KOPT-K1 (cell line): ENCODE measurements around the gene GAB4.

ENCODE experiments used
- H3K27ac ChIP-seq: fragments of 200-600 bp; sonication (generic); 2 replicates; pipeline ENCODE4 v1.5.1; 2016; ENCODE audit warnings: antibody characterized with exemption, mild to moderate bottlenecking, low read depth, low read length; ENCODE audit not compliant: poor library complexity, severe bottlenecking
- H3K36me3 ChIP-seq: fragments of 200-600 bp; sonication (generic); 2 replicates; pipeline ENCODE4 v1.5.1; 2017; ENCODE audit warnings: antibody characterized with exemption, mild to moderate bottlenecking, low read length, moderate library complexity; ENCODE audit not compliant: insufficient read depth
- H3K9me3 ChIP-seq: fragments of 200-600 bp; sonication (generic); 2 replicates; pipeline ENCODE4 v1.5.1; 2017; ENCODE audit warnings: antibody characterized with exemption, low read length, mild to moderate bottlenecking; ENCODE audit not compliant: insufficient read depth, poor library complexity, severe bottlenecking

Gene GAB4

DNA sequence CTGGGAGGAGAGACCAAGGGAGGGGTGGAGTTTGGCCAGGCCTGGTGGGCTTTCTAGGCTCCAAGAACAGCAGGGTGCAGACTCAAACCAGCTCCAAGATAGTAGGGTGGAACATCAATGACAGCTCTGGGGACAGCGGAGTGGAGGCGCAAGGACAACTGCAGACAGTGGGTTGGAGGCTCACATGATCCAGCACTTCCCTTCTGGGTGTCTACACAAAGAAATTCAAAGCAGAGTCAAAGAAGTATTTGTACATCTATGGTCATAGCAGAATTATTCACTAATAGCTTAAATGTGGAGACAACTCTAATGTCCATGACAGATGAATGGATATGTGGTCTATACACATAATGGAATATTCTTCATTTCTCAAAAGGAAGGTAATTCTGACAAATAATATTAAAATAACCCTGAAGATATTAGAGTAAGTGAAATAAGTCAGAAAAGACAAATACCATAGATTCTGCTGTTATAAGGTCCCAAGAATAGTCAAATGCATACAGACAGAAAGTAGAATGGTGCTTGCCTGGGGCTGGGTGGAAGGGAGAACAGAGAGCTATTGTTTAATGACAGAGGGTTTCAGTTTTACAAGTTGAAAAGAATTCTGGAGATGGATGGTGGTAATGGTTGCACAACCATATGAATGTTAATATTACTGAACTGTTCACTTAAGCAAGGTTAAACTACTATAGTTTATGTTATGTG lies 5.5 kb upstream of the GAB4 start:
- no peaks in the 10 kb centered on the region for H3K36me3 ChIP-seq
- H3K9me3 ChIP-seq: peaks cover 3% of the 10 kb centered on the region
- H3K27ac ChIP-seq: no peak overlapping the region

- Histone ChIP-seq H3K27ac (no peak overlapping the region), H3K9me3 (peaks cover 3% of the 10 kb centered on the region), H3K36me3 (no peaks in the 10 kb centered on the region)
These were observed 4.2 kb upstream of the GAB4 start for GRCh38 chr22:17012267-17012666.

GRCh38 chr22:17009640-17010291 lies 1.7 kb upstream of the GAB4 start:
- no peak overlapping the region for H3K27ac ChIP-seq
- H3K36me3 ChIP-seq: no peaks in the 10 kb centered on the region
- H3K9me3 ChIP-seq: no peaks in the 10 kb centered on the region

GRCh38 chr22:17007257-17007656 lies 765 bp downstream of the GAB4 start:
- H3K36me3 ChIP-seq: no peaks in the 10 kb centered on the region
- H3K27ac ChIP-seq: no peak overlapping the region
- H3K9me3 ChIP-seq: no peaks in the 10 kb centered on the region

DNA sequence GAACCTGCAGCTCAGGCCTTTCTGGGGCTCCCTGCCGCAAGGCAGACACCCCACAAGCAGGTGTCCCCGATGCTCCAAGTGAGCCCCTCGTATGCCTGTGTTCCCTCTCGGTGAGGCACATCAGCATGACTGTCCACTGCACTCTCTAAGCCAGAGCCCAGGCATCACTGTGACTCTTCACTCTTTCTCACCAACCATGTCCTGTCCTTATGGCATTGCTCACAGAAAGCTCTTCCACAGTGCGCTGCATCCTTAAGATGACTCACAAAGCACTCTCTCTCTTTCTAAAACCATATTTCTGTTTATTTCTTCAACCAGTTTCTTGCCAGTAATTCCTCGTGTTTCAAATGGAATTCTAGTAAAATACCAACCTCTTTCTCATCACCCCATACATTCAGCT lies 18.1 kb downstream of the GAB4 start:
- H3K27ac ChIP-seq: no peak overlapping the region
- no peaks in the 10 kb centered on the region for H3K36me3 ChIP-seq
- no peaks in the 10 kb centered on the region for H3K9me3 ChIP-seq

DNA sequence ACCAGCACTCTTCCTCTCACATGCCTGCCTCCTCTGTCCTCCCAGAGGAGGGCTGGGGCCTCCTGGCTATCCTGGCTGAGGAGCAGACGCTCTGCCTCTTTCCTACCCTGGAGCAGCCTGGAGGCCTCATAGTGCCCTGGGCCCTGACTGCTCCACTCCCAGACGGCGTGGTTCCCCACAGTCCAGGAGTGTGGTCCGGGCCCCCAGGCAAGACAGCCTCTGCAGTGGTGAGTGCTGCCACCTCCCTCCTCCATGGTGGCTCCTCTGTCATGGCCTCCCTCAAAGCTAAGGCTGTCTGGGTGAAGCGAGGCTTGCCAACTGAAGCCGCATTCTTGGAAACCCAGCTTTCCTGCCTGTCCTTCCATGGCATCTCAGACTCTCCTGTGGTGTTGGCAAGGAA lies 19.8 kb downstream of the GAB4 start:
- Histone ChIP-seq H3K36me3 (no peaks in the 10 kb centered on the region), H3K9me3 (peaks cover 8% of the 10 kb centered on the region), H3K27ac (no peak overlapping the region)

- Histone ChIP-seq H3K27ac (no peak overlapping the region), H3K36me3 (no peaks in the 10 kb centered on the region), H3K9me3 (peaks cover 12% of the 10 kb centered on the region)
These were observed 20.2 kb downstream of the GAB4 start for GRCh38 chr22:16987822-16988221.

- H3K36me3 ChIP-seq: no peaks in the 10 kb centered on the region
- no peak overlapping the region for H3K27ac ChIP-seq
- H3K9me3 ChIP-seq: no peaks in the 10 kb centered on the region
These were observed 32.7 kb downstream of the GAB4 start for GRCh38 chr22:16975155-16975885.

DNA sequence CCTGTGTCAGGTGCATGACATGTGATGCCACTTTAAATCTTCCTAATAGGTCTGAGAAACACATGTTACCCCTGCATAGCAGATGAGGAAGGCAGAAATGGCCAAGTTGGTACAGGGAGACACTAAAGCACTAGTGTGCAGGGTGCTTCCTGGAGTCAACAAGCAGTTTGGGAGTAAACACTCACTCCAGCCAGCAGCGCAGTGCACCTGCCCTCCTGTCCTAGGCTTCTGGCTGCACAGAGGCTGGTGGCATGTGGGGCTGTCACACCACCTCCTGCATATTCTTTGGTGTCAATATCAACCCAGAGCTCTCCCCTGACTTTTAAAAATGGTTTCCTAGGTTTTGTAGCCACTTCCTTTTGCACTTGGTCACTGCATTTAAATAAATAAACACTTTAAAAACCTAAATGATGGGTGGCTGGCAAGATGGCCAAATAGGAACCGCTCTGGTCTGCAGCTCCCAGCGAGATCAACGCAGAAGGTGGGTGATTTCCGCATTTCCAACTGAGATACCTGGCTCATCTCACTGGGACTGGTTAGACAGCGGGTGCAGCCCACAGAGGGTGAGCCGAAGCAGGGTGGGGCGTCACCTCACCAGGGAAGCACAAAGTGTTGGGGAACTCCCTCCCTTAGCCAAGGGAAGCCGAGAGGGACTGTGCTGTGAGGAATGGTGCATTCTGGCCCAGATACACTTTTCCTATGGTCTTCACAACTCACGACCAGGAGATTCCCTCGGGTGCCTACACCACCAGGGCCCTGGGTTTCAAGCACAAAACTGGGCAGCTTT lies 33.5 kb downstream of the GAB4 start:
- no peaks in the 10 kb centered on the region for H3K36me3 ChIP-seq
- H3K27ac ChIP-seq: no peak overlapping the region
- no peaks in the 10 kb centered on the region for H3K9me3 ChIP-seq

- Histone ChIP-seq H3K9me3 (no peaks in the 10 kb centered on the region), H3K27ac (no peak overlapping the region), H3K36me3 (no peaks in the 10 kb centered on the region)
These were observed 34.3 kb downstream of the GAB4 start for GRCh38 chr22:16973591-16974297.

DNA sequence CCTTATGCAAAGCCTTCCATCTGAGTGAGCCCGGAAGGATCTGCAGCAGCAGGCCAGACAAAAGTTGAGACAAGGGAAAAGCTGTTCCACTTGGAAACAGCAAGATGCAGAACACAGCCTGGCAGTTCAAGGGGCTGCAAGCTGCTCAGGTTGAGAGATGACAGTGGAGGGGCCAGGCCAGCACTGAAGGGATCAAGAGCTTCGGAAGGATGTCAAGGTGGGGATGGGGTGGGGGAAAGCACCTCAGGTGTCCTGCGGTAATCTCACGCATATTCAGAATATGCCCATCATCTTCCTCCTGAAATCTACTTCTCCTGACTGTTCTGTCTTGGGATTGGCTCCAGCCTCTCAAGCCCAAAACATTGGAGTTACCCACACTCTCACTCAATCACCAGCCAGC lies 35.7 kb downstream of the GAB4 start:
- no peaks in the 10 kb centered on the region for H3K36me3 ChIP-seq
- no peaks in the 10 kb centered on the region for H3K9me3 ChIP-seq
- no peak overlapping the region for H3K27ac ChIP-seq

- no peaks in the 10 kb centered on the region for H3K9me3 ChIP-seq
- no peaks in the 10 kb centered on the region for H3K36me3 ChIP-seq
- no peak overlapping the region for H3K27ac ChIP-seq
These were observed 37.6 kb downstream of the GAB4 start for GRCh38 chr22:16970446-16970845.

- no peak overlapping the region for H3K27ac ChIP-seq
- no peaks in the 10 kb centered on the region for H3K36me3 ChIP-seq
- no peaks in the 10 kb centered on the region for H3K9me3 ChIP-seq
These were observed 38.3 kb downstream of the GAB4 start for GRCh38 chr22:16969508-16970327.

DNA sequence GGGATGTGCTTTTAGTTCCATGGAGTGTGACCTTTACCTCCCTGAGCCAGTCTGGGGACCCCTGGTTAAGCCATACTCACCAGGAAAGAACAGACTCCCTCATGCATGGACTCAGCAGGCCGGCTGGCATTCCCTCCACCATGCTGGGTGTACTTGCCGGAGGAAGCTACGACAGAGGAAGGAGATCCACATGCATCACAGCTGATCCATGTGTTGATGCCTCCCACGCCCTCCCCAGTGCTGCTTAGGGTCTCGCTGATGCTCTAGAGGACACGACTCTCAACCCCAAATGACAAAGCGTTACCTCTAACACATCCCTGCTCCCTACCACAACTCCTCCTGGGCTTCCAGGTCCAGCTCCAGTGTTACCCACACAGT lies 39.8 kb downstream of the GAB4 start:
- Histone ChIP-seq H3K27ac (no peak overlapping the region), H3K9me3 (no peaks in the 10 kb centered on the region)

More for the DNA sequence above, 39.8 kb downstream of the GAB4 start:
- H3K36me3 ChIP-seq: no peaks in the 10 kb centered on the region
